PFSK-1 (cell line): ENCODE measurements around the gene OR2Z1.

Experiments
- SIN3A ChIP-seq: IDR thresholded peaks from 2 replicates; pipeline ENCODE4 v1.6.1; 2012; ENCODE audit warnings: mild to moderate bottlenecking, low read length, moderate library complexity, borderline replicate concordance; ENCODE audit not compliant: insufficient read depth
- TF ChIP-seq, protein P1 (sequence below), 2 experiments: IDR thresholded peaks; 2 replicates each; pipeline versions ENCODE4 v1.6.1 to v1.8.0; 2011 to 2012; ENCODE audit warnings: low read depth in 2 of 2, low read length in 2 of 2, control low read depth in 1 of 2, inconsistent platforms in 1 of 2, mild to moderate bottlenecking in 1 of 2, moderate library complexity in 1 of 2; ENCODE audit not compliant: insufficient read depth in 1 of 2

- TF ChIP-seq SIN3A: no peak
- TF ChIP-seq, protein P1, sequence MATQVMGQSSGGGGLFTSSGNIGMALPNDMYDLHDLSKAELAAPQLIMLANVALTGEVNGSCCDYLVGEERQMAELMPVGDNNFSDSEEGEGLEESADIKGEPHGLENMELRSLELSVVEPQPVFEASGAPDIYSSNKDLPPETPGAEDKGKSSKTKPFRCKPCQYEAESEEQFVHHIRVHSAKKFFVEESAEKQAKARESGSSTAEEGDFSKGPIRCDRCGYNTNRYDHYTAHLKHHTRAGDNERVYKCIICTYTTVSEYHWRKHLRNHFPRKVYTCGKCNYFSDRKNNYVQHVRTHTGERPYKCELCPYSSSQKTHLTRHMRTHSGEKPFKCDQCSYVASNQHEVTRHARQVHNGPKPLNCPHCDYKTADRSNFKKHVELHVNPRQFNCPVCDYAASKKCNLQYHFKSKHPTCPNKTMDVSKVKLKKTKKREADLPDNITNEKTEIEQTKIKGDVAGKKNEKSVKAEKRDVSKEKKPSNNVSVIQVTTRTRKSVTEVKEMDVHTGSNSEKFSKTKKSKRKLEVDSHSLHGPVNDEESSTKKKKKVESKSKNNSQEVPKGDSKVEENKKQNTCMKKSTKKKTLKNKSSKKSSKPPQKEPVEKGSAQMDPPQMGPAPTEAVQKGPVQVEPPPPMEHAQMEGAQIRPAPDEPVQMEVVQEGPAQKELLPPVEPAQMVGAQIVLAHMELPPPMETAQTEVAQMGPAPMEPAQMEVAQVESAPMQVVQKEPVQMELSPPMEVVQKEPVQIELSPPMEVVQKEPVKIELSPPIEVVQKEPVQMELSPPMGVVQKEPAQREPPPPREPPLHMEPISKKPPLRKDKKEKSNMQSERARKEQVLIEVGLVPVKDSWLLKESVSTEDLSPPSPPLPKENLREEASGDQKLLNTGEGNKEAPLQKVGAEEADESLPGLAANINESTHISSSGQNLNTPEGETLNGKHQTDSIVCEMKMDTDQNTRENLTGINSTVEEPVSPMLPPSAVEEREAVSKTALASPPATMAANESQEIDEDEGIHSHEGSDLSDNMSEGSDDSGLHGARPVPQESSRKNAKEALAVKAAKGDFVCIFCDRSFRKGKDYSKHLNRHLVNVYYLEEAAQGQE (IDR thresholded peaks at IDR 0.05; ENCODE audit: insufficient read depth in 1 of 2, low read depth in 2 of 2, low read length in 2 of 2): no peak
Observed at GRCh38 chr19:8684001-8684902, 37.2 kb upstream of the OR2Z1 start.
